Measurements from ENCODE around the gene RAB37. TPM values are rescaled to one million over a fixed set of nuclear protein-coding genes. Genes with fewer than 3 reads are reported as not detected.

RAB37 gene
- total and polyA plus RNA-seq, 2 donors (not counting 1 experiment from before 2014, with no cell fraction given), result 67.6 to 76.8 TPM

DNA sequence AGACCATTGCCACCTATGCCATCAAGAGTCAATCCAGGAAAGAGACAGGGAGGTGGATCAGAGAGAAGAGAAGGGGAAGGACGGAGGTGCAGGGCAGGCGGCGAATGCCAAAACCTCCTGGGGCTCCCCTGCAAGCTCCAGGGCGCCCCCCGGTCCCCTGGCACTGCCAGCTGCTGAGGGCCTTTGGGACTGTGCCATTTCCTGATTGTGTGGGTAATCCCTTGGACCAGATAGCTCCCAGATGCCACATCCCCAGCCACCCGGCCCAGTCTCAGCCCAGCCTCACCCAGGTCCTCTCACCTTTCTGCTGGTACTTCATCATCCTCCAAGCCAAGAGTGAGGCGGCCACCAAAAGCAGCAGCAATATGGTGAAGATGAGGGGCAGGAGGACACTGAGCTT is 39.0 kb upstream of the RAB37 start:
- Mint-ChIP-seq H3K4me1 (no peaks in the 10 kb centered on the region), H3K4me3 (no peak overlapping the region), H3K9me3 (ENCODE audit: insufficient read depth) (no peaks in the 10 kb centered on the region), H3K27ac (no peak overlapping the region), H3K27me3 (peaks cover 19% of the 10 kb centered on the region)
- H3K79me2 ChIP-seq (ENCODE audit: control insufficient read depth, insufficient read depth, low read length), result no peaks in the 10 kb centered on the region
- no peak overlapping the region for H3K27ac ChIP-seq (ENCODE audit: low read length in 2 of 2)
- no peaks in the 10 kb centered on the region for H4K20me1 ChIP-seq (ENCODE audit: control insufficient read depth, insufficient read depth, low read length, poor library complexity, severe bottlenecking)
- CTCF ChIA-PET, result no interaction called here
- POLR2A ChIA-PET, result no interaction called here
- H3K4me2 ChIP-seq (replicated peaks; ENCODE audit: low read depth, low read length, poor library complexity, severe bottlenecking), result no peak overlapping the region
- peaks cover 0 to 7% (median 0%) of the 10 kb centered on the region in 3 donors for H3K9me3 ChIP-seq (ENCODE audit: control extremely low read depth in 1 of 3, control insufficient read depth in 2 of 3, insufficient read depth in 1 of 3, low read length in 2 of 3)
- 51% methylated on average over 6 of the region's 7 CpGs for WGBS (ENCODE audit: insufficient coverage)
- no peak overlapping the region for H3K4me3 ChIP-seq (ENCODE audit: control extremely low read depth in 1 of 5, extremely low read depth in 1 of 5, insufficient read depth in 1 of 5, low read depth in 2 of 5, low read length in 4 of 5)
- intact Hi-C loops (cut with micrococcal nuclease), result no loop called here
- no peak overlapping the region for H3K9ac ChIP-seq (ENCODE audit: low read length)
- H3K4me1 ChIP-seq (ENCODE audit: control insufficient read depth in 2 of 2, insufficient read depth in 2 of 2, low read length in 2 of 2), result no peaks in the 10 kb centered on the region
- H3K27me3 ChIP-seq (replicated peaks in 1 of 4; ENCODE audit: control extremely low read depth in 1 of 4, control insufficient read depth in 3 of 4, insufficient read depth in 4 of 4, low read length in 3 of 4), result peaks cover 0 to 29% (median 2%) of the 10 kb centered on the region in 4 experiments
- no peak overlapping the region for H2AFZ ChIP-seq (ENCODE audit: insufficient read depth, low read depth, low read length, poor library complexity, severe bottlenecking)
- ATAC-seq (ENCODE audit: low read depth) (no peak), DNase-seq (no peak)
- no peaks in the 10 kb centered on the region for H3K36me3 ChIP-seq (replicated peaks in 1 of 2; ENCODE audit: control extremely low read depth in 1 of 2, control insufficient read depth in 1 of 2, extremely low read depth in 1 of 2, insufficient read depth in 2 of 2, low read length in 1 of 2)
- no peak for TF ChIP-seq EZH2 (IDR thresholded peaks at IDR 0.05; ENCODE audit: borderline replicate concordance, insufficient read depth, low read depth, low read length, poor library complexity, severe bottlenecking)
- TF ChIP-seq, protein P1, sequence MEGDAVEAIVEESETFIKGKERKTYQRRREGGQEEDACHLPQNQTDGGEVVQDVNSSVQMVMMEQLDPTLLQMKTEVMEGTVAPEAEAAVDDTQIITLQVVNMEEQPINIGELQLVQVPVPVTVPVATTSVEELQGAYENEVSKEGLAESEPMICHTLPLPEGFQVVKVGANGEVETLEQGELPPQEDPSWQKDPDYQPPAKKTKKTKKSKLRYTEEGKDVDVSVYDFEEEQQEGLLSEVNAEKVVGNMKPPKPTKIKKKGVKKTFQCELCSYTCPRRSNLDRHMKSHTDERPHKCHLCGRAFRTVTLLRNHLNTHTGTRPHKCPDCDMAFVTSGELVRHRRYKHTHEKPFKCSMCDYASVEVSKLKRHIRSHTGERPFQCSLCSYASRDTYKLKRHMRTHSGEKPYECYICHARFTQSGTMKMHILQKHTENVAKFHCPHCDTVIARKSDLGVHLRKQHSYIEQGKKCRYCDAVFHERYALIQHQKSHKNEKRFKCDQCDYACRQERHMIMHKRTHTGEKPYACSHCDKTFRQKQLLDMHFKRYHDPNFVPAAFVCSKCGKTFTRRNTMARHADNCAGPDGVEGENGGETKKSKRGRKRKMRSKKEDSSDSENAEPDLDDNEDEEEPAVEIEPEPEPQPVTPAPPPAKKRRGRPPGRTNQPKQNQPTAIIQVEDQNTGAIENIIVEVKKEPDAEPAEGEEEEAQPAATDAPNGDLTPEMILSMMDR (IDR thresholded peaks at IDR 0.05), result no peak

DNA sequence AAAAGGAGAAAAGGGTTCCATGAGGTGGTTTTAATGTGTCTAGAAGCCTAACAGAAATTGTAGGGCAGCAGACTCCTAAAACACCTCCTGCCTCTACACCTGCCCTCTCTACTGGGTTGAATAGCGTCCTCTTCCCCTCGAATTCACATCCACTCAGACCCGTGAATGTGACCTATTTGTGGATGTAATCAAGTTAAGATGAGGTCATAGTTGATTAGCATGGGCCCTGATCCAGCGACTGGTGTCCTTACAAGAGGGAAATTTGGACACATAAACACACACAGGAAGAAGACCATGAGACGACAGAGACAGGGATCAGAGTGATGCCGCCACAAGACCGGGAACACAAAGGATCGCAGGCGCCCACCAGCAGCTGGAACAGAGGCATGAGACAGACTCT is 37.8 kb upstream of the RAB37 start:
- intact Hi-C loops (cut with micrococcal nuclease), result no loop called here
- no peak overlapping the region for H3K4me3 Mint-ChIP-seq
- Histone ChIP-seq H3K27me3 (replicated peaks in 1 of 4; ENCODE audit: control extremely low read depth in 1 of 4, control insufficient read depth in 3 of 4, insufficient read depth in 4 of 4, low read length in 3 of 4) (peaks cover 0 to 29% (median 2%) of the 10 kb centered on the region in 4 experiments), H2AFZ (ENCODE audit: insufficient read depth, low read depth, low read length, poor library complexity, severe bottlenecking) (no peak overlapping the region), H3K9me3 (ENCODE audit: control extremely low read depth in 1 of 3, control insufficient read depth in 2 of 3, insufficient read depth in 1 of 3, low read length in 2 of 3) (peaks cover 0 to 12% (median 0%) of the 10 kb centered on the region in 3 donors), H3K36me3 (replicated peaks in 1 of 2; ENCODE audit: control extremely low read depth in 1 of 2, control insufficient read depth in 1 of 2, extremely low read depth in 1 of 2, insufficient read depth in 2 of 2, low read length in 1 of 2) (no peaks in the 10 kb centered on the region), H3K9ac (ENCODE audit: low read length) (no peak overlapping the region), H3K27ac (ENCODE audit: low read length in 2 of 2) (no peak overlapping the region), H3K79me2 (ENCODE audit: control insufficient read depth, insufficient read depth, low read length) (no peaks in the 10 kb centered on the region), H3K4me1 (ENCODE audit: control insufficient read depth in 2 of 2, insufficient read depth in 2 of 2, low read length in 2 of 2) (no peaks in the 10 kb centered on the region), H3K4me3 (ENCODE audit: control extremely low read depth in 1 of 5, extremely low read depth in 1 of 5, insufficient read depth in 1 of 5, low read depth in 2 of 5, low read length in 4 of 5) (no peak overlapping the region), H4K20me1 (ENCODE audit: control insufficient read depth, insufficient read depth, low read length, poor library complexity, severe bottlenecking) (no peaks in the 10 kb centered on the region), H3K4me2 (replicated peaks; ENCODE audit: low read depth, low read length, poor library complexity, severe bottlenecking) (no peak overlapping the region)
- DNase-seq (no peak), ATAC-seq (ENCODE audit: low read depth) (no peak)
- ChIA-PET CTCF (no interaction called here), POLR2A (no interaction called here)
- peaks cover 14% of the 10 kb centered on the region for H3K27me3 Mint-ChIP-seq
- WGBS (ENCODE audit: insufficient coverage), result 89% methylated on average over 6 of the region's 9 CpGs
- no peaks in the 10 kb centered on the region for H3K9me3 Mint-ChIP-seq (ENCODE audit: insufficient read depth)
- H3K27ac Mint-ChIP-seq, result no peak overlapping the region
- TF ChIP-seq, protein P1 (IDR thresholded peaks at IDR 0.05), result no peak
- no peak for TF ChIP-seq EZH2 (IDR thresholded peaks at IDR 0.05; ENCODE audit: borderline replicate concordance, insufficient read depth, low read depth, low read length, poor library complexity, severe bottlenecking)
- H3K4me1 Mint-ChIP-seq, result no peaks in the 10 kb centered on the region
